H1 (cell line): ENCODE data around the gene SCO1. TPM values are rescaled to one million over a fixed set of nuclear protein-coding genes. Genes with fewer than 3 reads are reported as not detected.

Source experiments
- CTCF ChIA-PET: fragments of 300-600 bp; sonication (Branson Sonifier 250); formaldehyde crosslinking; loops from one replicate; lab custom pipeline; 2021; ENCODE audit not compliant: partially characterized antibody; lab: Charles Lee
- POLR2A ChIA-PET: fragments of 300-600 bp; sonication (Branson Sonifier 250); formaldehyde crosslinking; loops from one replicate; lab custom pipeline; 2021; ENCODE audit warnings: inconsistent platforms; ENCODE audit not compliant: partially characterized antibody; lab: Charles Lee
- DNase-seq, 2 experiments: peaks; one replicate each; pipeline versions ENCODE4 v3.0.0 to v3.0.0-alpha.2; 2010 to 2022; ENCODE audit warnings: low spot score in 2 of 2, low read depth in 1 of 2, mixed read lengths in 1 of 2
- FAIRE-seq: peaks from 2 replicates; lab custom pipeline; 2011; peaks lifted over from hg19 to GRCh38; lab: Jason Lieb, UNC
- H2AFZ ChIP-seq: 2 replicates; pipeline ENCODE4 v1.8.1; 2012; ENCODE audit warnings: low read length, inconsistent platforms
- H2AK5ac ChIP-seq: 2 replicates; pipeline ENCODE4 v1.6.1; 2013; ENCODE audit warnings: low read depth, low read length
- H2BK120ac ChIP-seq: replicated peaks from 2 replicates; pipeline ENCODE3; 2013; ENCODE audit warnings: low read depth, low read length, inconsistent platforms
- H2BK12ac ChIP-seq: 2 replicates; pipeline ENCODE4 v1.6.1; 2013; ENCODE audit warnings: low read depth, low read length
- H2BK15ac ChIP-seq: 2 replicates; pipeline ENCODE4 v1.6.1; 2013; ENCODE audit warnings: low read length
- H2BK20ac ChIP-seq: 2 replicates; pipeline ENCODE4 v1.6.1; 2013; ENCODE audit warnings: low read length
- H2BK5ac ChIP-seq: 2 replicates; pipeline ENCODE4 v1.6.1; 2013; ENCODE audit warnings: low read depth, low read length
- H3K14ac ChIP-seq: 2 replicates; pipeline ENCODE4 v1.6.1; 2013; ENCODE audit warnings: inconsistent platforms; ENCODE audit not compliant: insufficient read length
- H3K18ac ChIP-seq: 2 replicates; pipeline ENCODE4 v1.6.1; 2013; ENCODE audit warnings: low read length; ENCODE audit errors: extremely low read depth
- H3K23ac ChIP-seq: 2 replicates; pipeline ENCODE4 v1.6.1; 2013; ENCODE audit warnings: inconsistent platforms; ENCODE audit not compliant: insufficient read length
- H3K23me2 ChIP-seq: 2 replicates; pipeline ENCODE4 v1.6.1; 2013; ENCODE audit warnings: low read depth, low read length
- H3K27ac ChIP-seq: 2 replicates; pipeline ENCODE4 v1.6.1; 2011; ENCODE audit warnings: low read depth, low read length, inconsistent platforms
- H3K27me3 ChIP-seq, 4 experiments: replicated peaks in 1 of 4; 1 replicate in 1 of 4; 2 replicates in 3 of 4; pipeline versions ENCODE4 v1.6.1 to v1.8.1; 2011 to 2013; ENCODE audit warnings: low read length in 3 of 4, mild to moderate bottlenecking in 3 of 4, inconsistent platforms in 2 of 4, mixed read lengths in 2 of 4, moderate library complexity in 1 of 4; ENCODE audit not compliant: control insufficient read depth in 3 of 4, insufficient read depth in 3 of 4; ENCODE audit errors: extremely low read depth in 1 of 4
- H3K36me3 ChIP-seq, 4 experiments: 2 replicates each; pipeline versions ENCODE4 v1.6.1 to v1.8.1; 2011 to 2013; ENCODE audit warnings: mild to moderate bottlenecking in 4 of 4, low read length in 3 of 4, moderate library complexity in 2 of 4, control low read depth in 1 of 4, inconsistent platforms in 1 of 4; ENCODE audit not compliant: insufficient read depth in 4 of 4, control insufficient read depth in 2 of 4
- H3K4ac ChIP-seq: replicated peaks from 2 replicates; pipeline ENCODE3; 2013; ENCODE audit warnings: low read length, low read depth, mixed read lengths, inconsistent platforms; ENCODE audit not compliant: insufficient read length
- H3K4me1 ChIP-seq, 4 experiments: replicated peaks in 1 of 4; 1 replicate in 1 of 4; 2 replicates in 3 of 4; pipeline versions ENCODE4 v1.6.1 to v1.8.1; 2011 to 2013; ENCODE audit warnings: low read length in 3 of 4, inconsistent platforms in 2 of 4, mixed read lengths in 1 of 4; ENCODE audit not compliant: insufficient read depth in 4 of 4, control insufficient read depth in 3 of 4
- H3K4me2 ChIP-seq, 2 experiments: 2 replicates each; pipeline versions ENCODE4 v1.6.1 to v1.8.1; 2011 to 2013; ENCODE audit warnings: low read depth in 2 of 2, low read length in 2 of 2, control low read depth in 1 of 2, inconsistent platforms in 1 of 2, mild to moderate bottlenecking in 1 of 2; ENCODE audit not compliant: insufficient read depth in 1 of 2
- H3K4me3 ChIP-seq, 4 experiments: fragments of 200-600, 300-600 bp in 1 of 4; sonication (generic), shearing (Covaris generic), sonication (Bioruptor Twin) in 1 of 4; 2 replicates each; pipeline versions ENCODE4 v1.5.1 to v1.8.1; 2011 to 2016; ENCODE audit warnings: low read length in 4 of 4, low read depth in 3 of 4, control low read depth in 2 of 4, inconsistent platforms in 2 of 4, mild to moderate bottlenecking in 2 of 4, mixed read lengths in 1 of 4, moderate library complexity in 1 of 4; ENCODE audit not compliant: insufficient read depth in 2 of 4; ENCODE audit errors: extremely low read depth in 1 of 4
- H3K56ac ChIP-seq: replicated peaks from 2 replicates; pipeline ENCODE3; 2013; ENCODE audit warnings: low read depth, mild to moderate bottlenecking, mixed read lengths, low read length, inconsistent platforms; ENCODE audit not compliant: insufficient read length
- H3K79me1 ChIP-seq: 2 replicates; pipeline ENCODE4 v1.6.1; 2013; ENCODE audit warnings: low read depth, low read length, control low read depth
- H3K79me2 ChIP-seq, 2 experiments: 2 replicates each; pipeline versions ENCODE4 v1.6.1 to v1.8.1; 2012 to 2013; ENCODE audit warnings: low read length in 2 of 2, mild to moderate bottlenecking in 2 of 2, inconsistent platforms in 1 of 2; ENCODE audit not compliant: insufficient read depth in 2 of 2, control insufficient read depth in 1 of 2
- H3K9ac ChIP-seq, 4 experiments: replicated peaks in 1 of 4; 1 replicate in 1 of 4; 2 replicates in 3 of 4; pipeline versions ENCODE4 v1.6.1 to v1.8.1; 2011 to 2013; ENCODE audit warnings: low read depth in 3 of 4, low read length in 3 of 4, control low read depth in 2 of 4, mild to moderate bottlenecking in 2 of 4, moderate library complexity in 2 of 4, inconsistent platforms in 1 of 4; ENCODE audit errors: extremely low read depth in 1 of 4
- H3K9me3 ChIP-seq, 2 experiments: 2 replicates each; pipeline versions ENCODE4 v1.6.1 to v1.8.1; 2012 to 2013; ENCODE audit warnings: mild to moderate bottlenecking in 2 of 2, moderate library complexity in 2 of 2, control low read depth in 1 of 2, inconsistent platforms in 1 of 2, low read depth in 1 of 2, low read length in 1 of 2, mixed read lengths in 1 of 2; ENCODE audit not compliant: insufficient read depth in 2 of 2
- H4K20me1 ChIP-seq, 2 experiments: replicated peaks in 1 of 2; 2 replicates each; pipeline versions ENCODE3 to v1.8.1; 2011 to 2013; ENCODE audit warnings: inconsistent platforms in 2 of 2, low read length in 2 of 2, mild to moderate bottlenecking in 1 of 2; ENCODE audit not compliant: insufficient read depth in 2 of 2, control insufficient read depth in 1 of 2
- H4K5ac ChIP-seq: 2 replicates; pipeline ENCODE4 v1.6.1; 2013; ENCODE audit warnings: low read length, low read depth, mixed read lengths, inconsistent platforms; ENCODE audit not compliant: insufficient read length
- H4K8ac ChIP-seq: 2 replicates; pipeline ENCODE4 v1.8.0; 2013; ENCODE audit warnings: mild to moderate bottlenecking, moderate library complexity, low read length, inconsistent platforms; ENCODE audit not compliant: insufficient read depth; ENCODE audit errors: extremely low read depth
- H4K91ac ChIP-seq: replicated peaks from 2 replicates; pipeline ENCODE3; 2013; ENCODE audit warnings: low read length, mixed read lengths, inconsistent platforms; ENCODE audit not compliant: insufficient read length
- BRCA1 ChIP-seq: IDR thresholded peaks from 2 replicates; pipeline ENCODE4 v1.6.1; 2012; ENCODE audit warnings: low read depth, low read length, improper control_type of control experiment
- CREB1 ChIP-seq: IDR thresholded peaks from 2 replicates; pipeline ENCODE4 v1.6.1; 2012; ENCODE audit warnings: inconsistent platforms
- CTBP2 ChIP-seq: IDR thresholded peaks from 2 replicates; pipeline ENCODE4 v1.7.0; 2011; ENCODE audit warnings: borderline replicate concordance, mild to moderate bottlenecking, moderate library complexity, mixed read lengths, low read length; ENCODE audit not compliant: insufficient read depth, insufficient read length
- EP300 ChIP-seq, 2 experiments: IDR thresholded peaks; 1 replicate in 1 of 2; 2 replicates in 1 of 2; pipeline ENCODE4 v1.6.1; 2011 to 2012; ENCODE audit warnings: low read depth in 2 of 2, low read length in 2 of 2, mild to moderate bottlenecking in 2 of 2, borderline replicate concordance in 1 of 2, inconsistent platforms in 1 of 2, moderate library complexity in 1 of 2
- EZH2 ChIP-seq: fragments of 200-600 bp; sonication (generic); IDR thresholded peaks from 2 replicates; pipeline ENCODE4 v1.7.1; 2012; ENCODE audit warnings: low read depth, mild to moderate bottlenecking, moderate library complexity, low read length, inconsistent platforms; ENCODE audit not compliant: severe bottlenecking
- FOSL1 ChIP-seq: IDR thresholded peaks from 2 replicates; pipeline ENCODE4 v1.6.1; 2011; ENCODE audit warnings: mild to moderate bottlenecking, low read depth, low read length, moderate library complexity; ENCODE audit not compliant: insufficient read depth
- JUND ChIP-seq: IDR thresholded peaks from 2 replicates; pipeline ENCODE4 v1.6.1; 2011; ENCODE audit warnings: mild to moderate bottlenecking, improper control_type of control experiment, low read length
- KDM4A ChIP-seq: IDR thresholded peaks from one replicate; pipeline ENCODE4 v1.7.1; 2012; ENCODE audit warnings: low read depth, mild to moderate bottlenecking, moderate library complexity, low read length, inconsistent platforms; ENCODE audit not compliant: severe bottlenecking
- POLR2AphosphoS5 ChIP-seq: IDR thresholded peaks from 2 replicates; pipeline ENCODE4 v1.6.1; 2011; ENCODE audit warnings: low read depth, low read length
- SIX5 ChIP-seq: IDR thresholded peaks from 2 replicates; pipeline ENCODE4 v1.6.1; 2011; ENCODE audit warnings: mild to moderate bottlenecking, low read depth, low read length
- SP1 ChIP-seq: IDR thresholded peaks from 2 replicates; pipeline ENCODE4 v1.6.1; 2011; ENCODE audit warnings: low read depth, low read length
- SP2 ChIP-seq: IDR thresholded peaks from 2 replicates; pipeline ENCODE4 v1.6.1; 2012; ENCODE audit warnings: mild to moderate bottlenecking, low read length, inconsistent platforms
- WGBS, 2 experiments: shearing (Covaris generic) in 1 of 2; methylation state at CpG; one replicate each; pipeline versions ENCODE4 v1.1.6 to v1.1.7; 2013 to 2015; ENCODE audit warnings: low lambda C conversion rate in 2 of 2, mixed read lengths in 2 of 2, inconsistent platforms in 1 of 2, low coverage in 1 of 2, missing lambda C conversion rate in 1 of 2; ENCODE audit not compliant: insufficient replicate concordance in 2 of 2, insufficient coverage in 1 of 2, insufficient read length in 1 of 2; ENCODE audit errors: extremely low coverage in 1 of 2, missing lambda C conversion rate in 1 of 2; 5-methylcytosine and 5-hydroxymethylcytosine counted together
- polyA plus RNA-seq, 7 experiments: library from polyadenylated mRNA; depleted of rRNA in 3 of 7; stranded (reverse) in 5 of 7; unstranded in 2 of 7; fragments of >200 nt in 5 of 7; fragments of 200-250 nt in 2 of 7; gene quantifications; 1 replicate in 5 of 7; 2 replicates in 1 of 7; 4 replicates in 1 of 7; pipeline versions ENCODE4 v1.2.1 to v1.2.3, GENCODE V29; 2011 to 2013; ENCODE audit warnings: missing spikeins in 2 of 7, mixed read lengths in 2 of 7
- total RNA-seq: library from RNA; stranded (reverse); fragmentation: NEBNext Ultra II Directional; extraction: Animal tissue kit (Norgen Biotek cat#: 25700); gene quantifications from 2 replicates; pipeline ENCODE4 v1.2.1, GENCODE V29; 2021
- TF ChIP-seq, protein P1 (sequence below): IDR thresholded peaks from 2 replicates; pipeline ENCODE4 v1.6.1; 2012; ENCODE audit warnings: inconsistent platforms
- TF ChIP-seq, protein P2 (sequence below): IDR thresholded peaks from 2 replicates; pipeline ENCODE4 v1.6.1; 2011; ENCODE audit warnings: low read depth, mild to moderate bottlenecking, low read length; ENCODE audit not compliant: insufficient read depth

The SCO1 gene
- total and polyA plus RNA-seq, 2 of the 8 experiments (the other 6 are each of a cell fraction or from before 2014, with no cell fraction given): 18.7 to 61.8 TPM

DNA sequence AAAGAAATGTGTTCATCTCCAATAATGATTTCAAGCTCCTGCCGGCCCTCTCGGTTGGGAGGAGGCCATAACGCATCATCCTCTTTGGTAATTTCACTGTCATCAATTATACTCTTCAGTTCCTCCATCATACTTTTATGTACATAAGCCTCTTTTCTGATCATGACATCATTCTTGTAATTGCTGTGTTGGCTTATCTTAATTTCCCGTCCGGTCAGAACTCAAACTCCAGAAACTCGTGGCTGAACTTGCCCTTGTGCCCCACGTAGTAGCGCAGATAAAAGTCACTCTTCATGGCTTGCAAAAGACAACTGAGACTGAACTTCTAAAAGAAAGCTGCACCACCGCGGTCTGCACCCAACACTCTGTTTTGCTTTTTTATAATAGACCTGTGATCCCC is 18.9 kb upstream of the SCO1 start:
- H4K8ac ChIP-seq: no peak overlapping the region
- CTCF ChIA-PET: no interaction called here
- WGBS, 2 experiments: 91% methylated on average over 10 of the region's 10 CpGs; no CpG with 5 or more reads in 1 of the 2 experiments
- TF ChIP-seq CTBP2 (no peak), SP1 (no peak), EP300 (IDR thresholded peaks at IDR 0.05; ENCODE audit: borderline replicate concordance in 1 of 2, low read depth in 2 of 2, low read length in 2 of 2) (no peak), SIX5 (no peak), BRCA1 (no peak), CREB1 (no peak), FOSL1 (no peak), EZH2 (no peak), KDM4A (no peak), JUND (no peak), POLR2AphosphoS5 (no peak), SP2 (no peak)
- TF ChIP-seq, protein P1, sequence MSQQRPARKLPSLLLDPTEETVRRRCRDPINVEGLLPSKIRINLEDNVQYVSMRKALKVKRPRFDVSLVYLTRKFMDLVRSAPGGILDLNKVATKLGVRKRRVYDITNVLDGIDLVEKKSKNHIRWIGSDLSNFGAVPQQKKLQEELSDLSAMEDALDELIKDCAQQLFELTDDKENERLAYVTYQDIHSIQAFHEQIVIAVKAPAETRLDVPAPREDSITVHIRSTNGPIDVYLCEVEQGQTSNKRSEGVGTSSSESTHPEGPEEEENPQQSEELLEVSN: no peak
- TF ChIP-seq, protein P2, sequence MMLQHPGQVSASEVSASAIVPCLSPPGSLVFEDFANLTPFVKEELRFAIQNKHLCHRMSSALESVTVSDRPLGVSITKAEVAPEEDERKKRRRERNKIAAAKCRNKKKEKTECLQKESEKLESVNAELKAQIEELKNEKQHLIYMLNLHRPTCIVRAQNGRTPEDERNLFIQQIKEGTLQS: no peak

More for the DNA sequence above, 18.9 kb upstream of the SCO1 start:
- no peak for DNase-seq
- Histone ChIP-seq H2AFZ (no peak overlapping the region), H2BK5ac (no peak overlapping the region), H4K91ac (no peak overlapping the region), H3K9me3 (no peaks in the 10 kb centered on the region), H2BK12ac (no peak overlapping the region), H3K56ac (no peak overlapping the region), H2BK20ac (no peak overlapping the region), H3K36me3 (peaks cover 0 to 10% (median 7%) of the 10 kb centered on the region in 4 experiments; a peak in 5 of 8 replicates), H3K4me2 (no peak overlapping the region), H3K4me1 (no peaks in the 10 kb centered on the region), H3K27me3 (no peaks in the 10 kb centered on the region), H2BK120ac (no peak overlapping the region), H3K14ac (no peak overlapping the region), H3K79me1 (no peaks in the 10 kb centered on the region), H4K5ac (no peak overlapping the region), H3K4ac (no peak overlapping the region), H2AK5ac (no peak overlapping the region), H4K20me1 (no peaks in the 10 kb centered on the region), H3K23me2 (no peaks in the 10 kb centered on the region), H3K4me3 (no peak overlapping the region), H3K79me2 (no peaks in the 10 kb centered on the region), H3K18ac (no peak overlapping the region), H3K23ac (no peak overlapping the region), H3K27ac (no peak overlapping the region), H3K9ac (no peak overlapping the region), H2BK15ac (no peak overlapping the region)
- no peak for FAIRE-seq
- POLR2A ChIA-PET: interaction anchor here (1.1 kb wide), 1 partner anchor 13 kb away, joined by 3 read pairs; no protein-coding TSS in a partner anchor
